HCT116 (cell line): Measurements from ENCODE around the gene RPL3.

Experiments used
- CEBPB ChIP-seq: IDR thresholded peaks from 2 replicates; pipeline ENCODE4 v1.6.1; 2012; ENCODE audit warnings: low read depth
- EZH2 ChIP-seq: fragments of 200-600 bp; sonication (generic); IDR thresholded peaks from 2 replicates; pipeline ENCODE4 v1.6.1; 2017; ENCODE audit warnings: antibody characterized with exemption, mixed run types
- EZH2phosphoT487 ChIP-seq: fragments of 200-600 bp; IDR thresholded peaks from 2 replicates; pipeline ENCODE4 v1.6.1; 2018; ENCODE audit warnings: antibody characterized with exemption, borderline replicate concordance
- POLR2A ChIP-seq: IDR thresholded peaks from 2 replicates; pipeline ENCODE4 v1.7.0; 2011; ENCODE audit warnings: borderline replicate concordance; ENCODE audit not compliant: insufficient read depth, insufficient read length; ENCODE audit errors: extremely low read depth
- RAD21 ChIP-seq: IDR thresholded peaks from 2 replicates; pipeline ENCODE4 v1.6.1; 2012; ENCODE audit warnings: low read depth, mild to moderate bottlenecking
- SP1 ChIP-seq: IDR thresholded peaks from 2 replicates; pipeline ENCODE4 v1.6.1; 2012; ENCODE audit warnings: low read depth
- ZNF274 ChIP-seq: fragments of 200-500 bp; sonication (Bioruptor generic); IDR thresholded peaks from 2 replicates; pipeline ENCODE4 v1.6.1; 2014; ENCODE audit warnings: mild to moderate bottlenecking, low read depth, low read length, inconsistent platforms
- TF ChIP-seq, protein P1 (sequence below), 3 experiments: fragments of 200-600 bp in 1 of 3; sonication (generic) in 1 of 3; IDR thresholded peaks in 2 of 3; conservative IDR thresholded peaks in 1 of 3; 2 replicates each; pipeline ENCODE4 v1.5.1; 2012 to 2017; ENCODE audit warnings: low read depth in 2 of 3, low read length in 2 of 3, antibody characterized with exemption in 1 of 3, borderline replicate concordance in 1 of 3, control low read depth in 1 of 3, mild to moderate bottlenecking in 1 of 3, mixed read lengths in 1 of 3, mixed run types in 1 of 3, moderate library complexity in 1 of 3; ENCODE audit not compliant: insufficient read depth in 1 of 3
- TF ChIP-seq, protein P2 (sequence below): IDR thresholded peaks from 2 replicates; pipeline ENCODE4 v1.6.1; 2012
- TF ChIP-seq, protein P3 (sequence below): IDR thresholded peaks from 2 replicates; pipeline ENCODE4 v1.6.1; 2011; ENCODE audit warnings: mild to moderate bottlenecking, low read length, moderate library complexity; ENCODE audit not compliant: insufficient replicate concordance; ENCODE audit errors: extremely low read depth

DNA sequence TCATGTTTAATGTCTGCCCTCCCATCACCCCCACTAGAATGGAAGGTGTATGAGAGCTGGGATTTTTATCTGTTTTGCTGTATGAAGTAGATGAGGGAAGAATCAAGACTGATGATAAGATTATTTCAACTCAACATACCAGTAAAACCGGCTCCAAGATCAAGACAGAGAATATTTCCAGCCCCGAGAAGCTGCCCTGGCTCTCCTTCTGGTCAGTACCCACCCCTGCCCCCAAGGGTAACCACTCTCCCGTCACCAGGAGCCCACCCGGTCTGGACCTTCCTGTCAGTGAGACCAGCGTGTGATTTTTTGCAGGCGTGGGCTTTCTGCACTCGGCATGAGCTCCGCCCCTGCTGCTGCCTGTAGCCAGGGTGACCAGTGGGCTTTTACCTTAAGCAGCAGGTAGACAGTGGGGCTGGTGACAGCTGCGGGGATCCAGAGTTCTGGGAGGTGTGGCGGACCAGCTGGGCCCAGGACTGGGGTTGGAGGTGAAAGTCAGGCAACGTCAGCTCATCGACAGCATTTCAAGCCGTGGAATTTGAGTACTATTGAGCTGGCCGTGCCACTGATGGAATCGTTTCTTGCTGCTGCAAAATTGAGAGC, 25.6 kb downstream of the RPL3 start:
- TF ChIP-seq, protein P1, sequence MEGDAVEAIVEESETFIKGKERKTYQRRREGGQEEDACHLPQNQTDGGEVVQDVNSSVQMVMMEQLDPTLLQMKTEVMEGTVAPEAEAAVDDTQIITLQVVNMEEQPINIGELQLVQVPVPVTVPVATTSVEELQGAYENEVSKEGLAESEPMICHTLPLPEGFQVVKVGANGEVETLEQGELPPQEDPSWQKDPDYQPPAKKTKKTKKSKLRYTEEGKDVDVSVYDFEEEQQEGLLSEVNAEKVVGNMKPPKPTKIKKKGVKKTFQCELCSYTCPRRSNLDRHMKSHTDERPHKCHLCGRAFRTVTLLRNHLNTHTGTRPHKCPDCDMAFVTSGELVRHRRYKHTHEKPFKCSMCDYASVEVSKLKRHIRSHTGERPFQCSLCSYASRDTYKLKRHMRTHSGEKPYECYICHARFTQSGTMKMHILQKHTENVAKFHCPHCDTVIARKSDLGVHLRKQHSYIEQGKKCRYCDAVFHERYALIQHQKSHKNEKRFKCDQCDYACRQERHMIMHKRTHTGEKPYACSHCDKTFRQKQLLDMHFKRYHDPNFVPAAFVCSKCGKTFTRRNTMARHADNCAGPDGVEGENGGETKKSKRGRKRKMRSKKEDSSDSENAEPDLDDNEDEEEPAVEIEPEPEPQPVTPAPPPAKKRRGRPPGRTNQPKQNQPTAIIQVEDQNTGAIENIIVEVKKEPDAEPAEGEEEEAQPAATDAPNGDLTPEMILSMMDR (IDR thresholded peaks at IDR 0.05 in 2 of 3, conservative IDR thresholded peaks at IDR 0.05 in 1 of 3; ENCODE audit: borderline replicate concordance in 1 of 3, insufficient read depth in 1 of 3, low read depth in 2 of 3, low read length in 2 of 3), result no peak
- TF ChIP-seq EZH2 (no peak), POLR2A (no peak), ZNF274 (no peak), SP1 (no peak), RAD21 (no peak), EZH2phosphoT487 (no peak), CEBPB (no peak)
- TF ChIP-seq, protein P2, sequence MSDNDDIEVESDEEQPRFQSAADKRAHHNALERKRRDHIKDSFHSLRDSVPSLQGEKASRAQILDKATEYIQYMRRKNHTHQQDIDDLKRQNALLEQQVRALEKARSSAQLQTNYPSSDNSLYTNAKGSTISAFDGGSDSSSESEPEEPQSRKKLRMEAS, result no peak
- TF ChIP-seq, protein P3, sequence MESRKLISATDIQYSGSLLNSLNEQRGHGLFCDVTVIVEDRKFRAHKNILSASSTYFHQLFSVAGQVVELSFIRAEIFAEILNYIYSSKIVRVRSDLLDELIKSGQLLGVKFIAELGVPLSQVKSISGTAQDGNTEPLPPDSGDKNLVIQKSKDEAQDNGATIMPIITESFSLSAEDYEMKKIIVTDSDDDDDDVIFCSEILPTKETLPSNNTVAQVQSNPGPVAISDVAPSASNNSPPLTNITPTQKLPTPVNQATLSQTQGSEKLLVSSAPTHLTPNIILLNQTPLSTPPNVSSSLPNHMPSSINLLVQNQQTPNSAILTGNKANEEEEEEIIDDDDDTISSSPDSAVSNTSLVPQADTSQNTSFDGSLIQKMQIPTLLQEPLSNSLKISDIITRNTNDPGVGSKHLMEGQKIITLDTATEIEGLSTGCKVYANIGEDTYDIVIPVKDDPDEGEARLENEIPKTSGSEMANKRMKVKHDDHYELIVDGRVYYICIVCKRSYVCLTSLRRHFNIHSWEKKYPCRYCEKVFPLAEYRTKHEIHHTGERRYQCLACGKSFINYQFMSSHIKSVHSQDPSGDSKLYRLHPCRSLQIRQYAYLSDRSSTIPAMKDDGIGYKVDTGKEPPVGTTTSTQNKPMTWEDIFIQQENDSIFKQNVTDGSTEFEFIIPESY, result no peak
